ENCODE measurements around the gene PDS5A.
"Not testable (repeated sequence)": the region's sequence is repeated elsewhere in the genome, so short reads cannot be mapped to it uniquely, and the experiment has no call there.

Gene PDS5A

GRCh38 chr4:39970671-39971640 is 6.8 kb downstream of the PDS5A start:
- DNase-seq: no peak
- intact Hi-C loops (cut with DNase I): no loop called here

GRCh38 chr4:39963656-39964055 is 14.1 kb downstream of the PDS5A start:
- DNase-seq: no peak
- intact Hi-C loops (cut with DNase I): no loop called here

- no peak for DNase-seq
- intact Hi-C loops (cut with DNase I): no loop called here
Observed at GRCh38 chr4:39961311-39961877, 16.3 kb downstream of the PDS5A start.

GRCh38 chr4:39950861-39951481 is 26.7 kb downstream of the PDS5A start:
- DNase-seq: no peak
- intact Hi-C loops (cut with DNase I): no loop called here

- intact Hi-C loops (cut with DNase I): no loop called here
- DNase-seq: no peak
Observed at GRCh38 chr4:39947963-39948362, 29.7 kb downstream of the PDS5A start.

- intact Hi-C loops (cut with DNase I): no loop called here
- DNase-seq: no peak
Observed at GRCh38 chr4:39947417-39947816, 30.3 kb downstream of the PDS5A start.

- intact Hi-C loops (cut with DNase I); DNase-seq: not testable (repeated sequence)
Observed at GRCh38 chr4:39944245-39944644, 33.5 kb downstream of the PDS5A start.

- DNase-seq: no peak
- intact Hi-C loops (cut with DNase I): no loop called here
Observed at GRCh38 chr4:39942507-39942906, 35.2 kb downstream of the PDS5A start.

GRCh38 chr4:39941682-39942217 is 36.0 kb downstream of the PDS5A start:
- DNase-seq: no peak
- intact Hi-C loops (cut with DNase I): no loop called here

GRCh38 chr4:39937683-39938268 is 39.9 kb downstream of the PDS5A start:
- no peak for DNase-seq
- intact Hi-C loops (cut with DNase I): no loop called here

- intact Hi-C loops (cut with DNase I): no loop called here
- no peak for DNase-seq
Observed at GRCh38 chr4:39936565-39937418, 40.9 kb downstream of the PDS5A start.

GRCh38 chr4:39933671-39934590 is 43.8 kb downstream of the PDS5A start:
- intact Hi-C loops (cut with DNase I): no loop called here
- no peak for DNase-seq

- intact Hi-C loops (cut with DNase I): no loop called here
- DNase-seq: no peak
Observed at GRCh38 chr4:39932776-39933402, 44.8 kb downstream of the PDS5A start.

GRCh38 chr4:39931441-39931901 is 46.2 kb downstream of the PDS5A start:
- no peak for DNase-seq
- intact Hi-C loops (cut with DNase I): no loop called here

GRCh38 chr4:39928538-39928937 is 49.2 kb downstream of the PDS5A start:
- intact Hi-C loops (cut with DNase I): no loop called here
- no peak for DNase-seq

GRCh38 chr4:39924014-39924413 is 53.7 kb downstream of the PDS5A start:
- intact Hi-C loops (cut with DNase I): no loop called here
- no peak for DNase-seq

- intact Hi-C loops (cut with DNase I): no loop called here
- no peak for DNase-seq
Observed at GRCh38 chr4:39922399-39922798, 55.3 kb downstream of the PDS5A start.

GRCh38 chr4:39913471-39913870 is 64.2 kb downstream of the PDS5A start:
- intact Hi-C loops (cut with DNase I): no loop called here
- no peak for DNase-seq
